Subcutaneous abdominal adipose tissue (tissue), 5 donors: ENCODE measurements around the gene AP3B1.

Experiments used
- H3K27ac ChIP-seq: one replicate; pipeline ENCODE4 v1.7.0; 2013; ENCODE audit warnings: low read depth, mild to moderate bottlenecking, inconsistent platforms, low read length, moderate library complexity
- H3K27me3 ChIP-seq, 5 donors: one replicate each; pipeline ENCODE4 v1.7.0; 2013; ENCODE audit warnings: low read length in 5 of 5, inconsistent platforms in 1 of 5; ENCODE audit not compliant: control insufficient read depth in 5 of 5, insufficient read depth in 4 of 5
- H3K36me3 ChIP-seq, 5 donors: one replicate each; pipeline ENCODE4 v1.7.0; 2013; ENCODE audit warnings: low read length in 5 of 5; ENCODE audit not compliant: control insufficient read depth in 5 of 5, insufficient read depth in 5 of 5
- H3K4me1 ChIP-seq, 5 donors: one replicate each; pipeline ENCODE4 v1.7.0; 2013; ENCODE audit warnings: low read length in 5 of 5, mild to moderate bottlenecking in 3 of 5, moderate library complexity in 1 of 5; ENCODE audit not compliant: control insufficient read depth in 5 of 5, insufficient read depth in 5 of 5
- H3K4me3 ChIP-seq, 5 donors: one replicate each; pipeline ENCODE4 v1.7.0; 2013; ENCODE audit warnings: low read length in 5 of 5, low read depth in 1 of 5
- H3K9ac ChIP-seq, 5 donors: one replicate each; pipeline ENCODE4 v1.7.0; 2013; ENCODE audit warnings: low read length in 5 of 5, mild to moderate bottlenecking in 4 of 5, moderate library complexity in 3 of 5
- H3K9me3 ChIP-seq, 5 donors: one replicate each; pipeline ENCODE4 v1.7.0; 2013; ENCODE audit warnings: low read length in 5 of 5; ENCODE audit not compliant: control insufficient read depth in 5 of 5
- donor health status: healthy.
- donor health status: healthy.
- donor health status: healthy.
- donor health status: healthy.
- donor health status: healthy.

AP3B1 gene

DNA sequence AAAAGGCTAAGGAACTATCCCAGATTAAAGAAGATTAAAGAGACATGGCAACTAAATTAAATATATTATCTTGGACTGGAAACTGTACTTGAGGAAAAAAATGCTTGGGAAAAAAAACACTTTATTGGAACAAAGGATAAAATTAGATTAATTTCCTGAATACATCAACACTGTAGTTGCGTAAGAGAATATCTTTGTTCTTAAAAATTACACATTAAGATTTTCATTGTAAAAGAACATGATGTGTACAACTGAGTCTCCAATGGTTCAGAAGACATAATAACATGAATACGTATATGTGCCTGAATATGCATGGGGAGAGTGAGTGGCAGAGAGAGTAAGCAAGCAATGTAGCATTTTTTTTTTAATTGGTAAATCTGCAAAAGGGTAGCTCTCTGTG, 2.8 kb downstream of the AP3B1 start:
- no peak overlapping the region for H3K9ac ChIP-seq
- H3K27ac ChIP-seq = no peak overlapping the region
- H3K9me3 ChIP-seq = no peaks in the 10 kb centered on the region
- no peaks in the 10 kb centered on the region for H3K27me3 ChIP-seq
- H3K4me3 ChIP-seq = no peak overlapping the region
- peaks cover 0 to 33% (median 25%) of the 10 kb centered on the region in 5 donors for H3K4me1 ChIP-seq
- no peaks in the 10 kb centered on the region for H3K36me3 ChIP-seq

DNA sequence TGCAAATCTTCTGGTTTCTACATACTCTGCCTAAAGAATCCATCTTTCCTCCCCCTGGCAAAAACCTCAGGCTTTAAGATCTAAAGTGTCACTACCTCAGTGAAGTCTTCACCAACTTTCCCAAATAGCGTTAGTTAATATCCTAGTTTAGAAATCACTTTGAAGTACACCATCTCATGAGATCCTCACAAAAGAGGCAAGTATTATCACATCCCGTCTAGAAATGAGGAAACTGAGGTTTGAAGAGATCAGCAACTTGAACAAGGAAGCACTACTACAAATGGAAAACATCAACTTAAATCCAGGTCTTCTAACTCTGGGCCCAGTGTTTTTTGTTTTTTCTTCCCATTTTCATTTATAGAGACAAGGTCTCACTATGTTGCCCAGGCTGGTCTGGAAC, 4.6 kb downstream of the AP3B1 start:
- H3K4me3 ChIP-seq = no peak overlapping the region
- H3K27me3 ChIP-seq = no peaks in the 10 kb centered on the region
- H3K9me3 ChIP-seq = no peaks in the 10 kb centered on the region
- no peak overlapping the region for H3K9ac ChIP-seq
- no peaks in the 10 kb centered on the region for H3K36me3 ChIP-seq
- no peak overlapping the region for H3K27ac ChIP-seq
- peaks cover 0 to 22% (median 17%) of the 10 kb centered on the region in 5 donors for H3K4me1 ChIP-seq

GRCh38 chr5:78288246-78288645, 6.3 kb downstream of the AP3B1 start:
- peaks cover 0 to 14% (median 5%) of the 10 kb centered on the region in 5 donors for H3K4me1 ChIP-seq
- no peak overlapping the region for H3K4me3 ChIP-seq
- no peak overlapping the region for H3K9ac ChIP-seq
- H3K27ac ChIP-seq = no peak overlapping the region
- no peaks in the 10 kb centered on the region for H3K9me3 ChIP-seq
- H3K36me3 ChIP-seq = no peaks in the 10 kb centered on the region
- no peaks in the 10 kb centered on the region for H3K27me3 ChIP-seq

DNA sequence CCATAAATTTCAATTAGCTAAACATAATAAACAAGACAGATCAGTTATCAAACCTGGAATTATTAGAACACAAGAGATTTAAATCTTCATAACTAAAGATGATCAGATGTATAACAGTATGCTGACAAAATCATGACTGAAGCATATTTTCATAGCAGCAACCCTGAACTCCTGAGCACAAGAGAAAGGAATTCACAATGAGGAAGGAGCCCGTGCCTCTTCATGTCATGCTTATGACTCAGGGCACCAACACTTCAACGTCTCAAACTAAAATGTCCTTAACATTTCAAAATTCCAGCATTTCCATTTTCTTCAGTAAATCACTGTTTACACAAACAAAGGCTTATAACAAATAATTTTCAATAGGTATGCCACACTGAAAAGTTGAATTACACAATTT, 6.7 kb downstream of the AP3B1 start:
- Histone ChIP-seq H3K4me3 (no peak overlapping the region), H3K4me1 (peaks cover 0 to 13% (median 2%) of the 10 kb centered on the region in 5 donors), H3K9me3 (no peaks in the 10 kb centered on the region), H3K36me3 (no peaks in the 10 kb centered on the region), H3K27me3 (no peaks in the 10 kb centered on the region), H3K27ac (no peak overlapping the region), H3K9ac (no peak overlapping the region)

DNA sequence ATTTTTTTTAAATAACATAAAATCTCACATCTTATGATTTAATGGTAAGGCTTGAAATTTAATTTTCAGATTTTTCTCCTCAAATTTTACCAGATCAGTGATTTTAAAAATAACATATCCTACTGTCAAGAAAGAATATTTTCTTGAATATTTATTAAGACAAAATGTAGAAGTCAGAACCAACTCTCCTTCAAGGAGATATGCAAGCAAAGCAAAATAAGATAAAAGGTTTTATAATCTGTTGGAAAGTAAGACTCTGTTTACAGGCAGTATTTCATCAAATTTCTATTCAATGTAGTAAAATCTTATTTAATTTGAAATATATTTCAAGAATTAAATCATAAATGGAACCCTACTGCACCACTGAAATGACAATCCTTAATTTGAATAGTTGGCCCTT, 7.3 kb downstream of the AP3B1 start:
- no peak overlapping the region for H3K27ac ChIP-seq
- H3K4me3 ChIP-seq = no peak overlapping the region

GRCh38 chr5:78286290-78286689, 8.2 kb downstream of the AP3B1 start:
- Histone ChIP-seq H3K4me1 (peaks cover 0 to 2% (median 0%) of the 10 kb centered on the region in 5 donors), H3K36me3 (no peaks in the 10 kb centered on the region), H3K27me3 (no peaks in the 10 kb centered on the region)

More for the DNA sequence above, 7.3 kb downstream of the AP3B1 start:
- Histone ChIP-seq H3K36me3 (no peaks in the 10 kb centered on the region), H3K4me1 (peaks cover 0 to 11% (median 2%) of the 10 kb centered on the region in 5 donors), H3K9me3 (no peaks in the 10 kb centered on the region), H3K27me3 (no peaks in the 10 kb centered on the region), H3K9ac (no peak overlapping the region)

GRCh38 chr5:78283802-78284201, 10.7 kb downstream of the AP3B1 start:
- H3K9me3 ChIP-seq = no peaks in the 10 kb centered on the region
- peaks cover 0 to 6% (median 4%) of the 10 kb centered on the region in 5 donors for H3K4me1 ChIP-seq

More at GRCh38 chr5:78286290-78286689, 8.2 kb downstream of the AP3B1 start:
- Histone ChIP-seq H3K4me3 (no peak overlapping the region), H3K27ac (no peak overlapping the region), H3K9ac (no peak overlapping the region), H3K9me3 (no peaks in the 10 kb centered on the region)

GRCh38 chr5:78283105-78283504, 11.4 kb downstream of the AP3B1 start:
- no peaks in the 10 kb centered on the region for H3K9me3 ChIP-seq
- H3K27me3 ChIP-seq = no peaks in the 10 kb centered on the region
- H3K36me3 ChIP-seq = no peaks in the 10 kb centered on the region
- no peak overlapping the region for H3K4me3 ChIP-seq
- H3K27ac ChIP-seq = no peak overlapping the region
- H3K4me1 ChIP-seq = peaks cover 0 to 6% (median 4%) of the 10 kb centered on the region in 5 donors
- H3K9ac ChIP-seq = no peak overlapping the region

More at GRCh38 chr5:78283802-78284201, 10.7 kb downstream of the AP3B1 start:
- H3K27me3 ChIP-seq = no peaks in the 10 kb centered on the region
- H3K4me3 ChIP-seq = no peak overlapping the region
- no peak overlapping the region for H3K9ac ChIP-seq
- H3K27ac ChIP-seq = no peak overlapping the region
- no peaks in the 10 kb centered on the region for H3K36me3 ChIP-seq

- H3K36me3 ChIP-seq = no peaks in the 10 kb centered on the region
- peaks cover 0 to 6% (median 4%) of the 10 kb centered on the region in 5 donors for H3K4me1 ChIP-seq
- H3K27me3 ChIP-seq = no peaks in the 10 kb centered on the region
- H3K9ac ChIP-seq = no peak overlapping the region
- no peak overlapping the region for H3K27ac ChIP-seq
- no peak overlapping the region for H3K4me3 ChIP-seq
- H3K9me3 ChIP-seq = no peaks in the 10 kb centered on the region
These were observed 14.2 kb downstream of the AP3B1 start for GRCh38 chr5:78280261-78280660.

DNA sequence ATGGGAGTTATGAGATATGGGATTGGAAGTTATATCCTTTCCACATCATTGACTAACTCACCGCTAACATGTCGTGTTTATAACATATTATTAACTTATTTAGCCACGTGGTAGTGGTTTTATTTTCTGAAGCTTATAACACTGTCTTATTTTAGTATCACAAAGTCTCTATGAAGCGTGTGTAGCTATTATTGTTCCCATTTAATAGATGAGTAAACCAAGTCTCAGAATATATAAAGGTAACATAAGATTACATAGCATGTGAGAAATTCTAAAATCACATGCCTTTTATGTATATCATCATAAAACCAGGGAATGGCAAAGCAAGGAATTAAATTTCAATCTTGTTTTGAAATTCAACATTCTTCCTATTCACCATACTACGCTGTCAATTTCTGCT, 15.3 kb downstream of the AP3B1 start:
- H3K4me3 ChIP-seq = no peak overlapping the region
- H3K4me1 ChIP-seq = peaks cover 0 to 6% (median 4%) of the 10 kb centered on the region in 5 donors
- H3K9me3 ChIP-seq = no peaks in the 10 kb centered on the region
- no peaks in the 10 kb centered on the region for H3K27me3 ChIP-seq
- no peak overlapping the region for H3K9ac ChIP-seq
- H3K27ac ChIP-seq = no peak overlapping the region
- H3K36me3 ChIP-seq = no peaks in the 10 kb centered on the region

DNA sequence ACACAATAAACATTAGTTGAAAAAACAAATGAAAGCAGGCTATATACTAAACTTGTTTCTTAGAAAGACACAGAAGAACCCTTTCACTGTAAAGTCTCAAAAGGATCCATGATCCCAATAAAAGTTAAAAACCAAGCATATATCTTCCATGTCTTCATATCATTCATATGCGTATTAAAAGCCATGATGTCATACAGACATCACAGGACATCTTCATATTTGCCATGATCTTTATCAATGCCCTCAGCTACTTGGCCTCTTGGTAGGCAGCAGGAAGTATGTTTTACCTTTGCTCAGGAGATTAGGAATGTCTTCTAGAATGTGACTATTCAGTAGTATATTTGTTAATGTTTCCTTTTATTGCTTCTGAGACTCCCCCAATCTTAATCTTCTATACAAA, 16.8 kb downstream of the AP3B1 start:
- no peaks in the 10 kb centered on the region for H3K9me3 ChIP-seq
- H3K4me3 ChIP-seq = no peak overlapping the region
- H3K36me3 ChIP-seq = no peaks in the 10 kb centered on the region
- H3K27me3 ChIP-seq = no peaks in the 10 kb centered on the region
- H3K4me1 ChIP-seq = peaks cover 0 to 6% (median 4%) of the 10 kb centered on the region in 5 donors
- no peak overlapping the region for H3K27ac ChIP-seq
- no peak overlapping the region for H3K9ac ChIP-seq
